B cell (primary cell): ENCODE data around the gene CCNL1. TPM values are rescaled to one million over a fixed set of nuclear protein-coding genes. Genes with fewer than 3 reads are reported as not detected.

Experiments used
- ATAC-seq: fragments of 200-7000 bp; cut with Tn5 transposase; one replicate; pipeline ENCODE4 v1.10.0; 2021; ENCODE audit warnings: low read depth, mild to moderate bottlenecking, moderate number of reproducible peaks, moderate library complexity
- CTCF ChIA-PET: fragments of 350-600 bp; sonication (Branson Sonifier 250); formaldehyde crosslinking; loops from one replicate; lab custom pipeline; 2021; ENCODE audit warnings: antibody characterized with exemption, inconsistent platforms; lab: Charles Lee
- POLR2A ChIA-PET: fragments of 350-600 bp; sonication (Branson Sonifier 250); formaldehyde crosslinking; loops from one replicate; lab custom pipeline; 2021; ENCODE audit warnings: antibody characterized with exemption; lab: Charles Lee
- DNase-seq: peaks from one replicate; pipeline ENCODE4 v3.0.0; 2013
- H2AFZ ChIP-seq: 2 replicates; pipeline ENCODE4 v1.6.1; 2012; ENCODE audit warnings: mild to moderate bottlenecking, low read depth, low read length; ENCODE audit not compliant: insufficient read depth, poor library complexity, severe bottlenecking
- H3K27ac ChIP-seq, 2 donors: 1 replicate in 1 of 2; 2 replicates in 1 of 2; pipeline ENCODE4 v1.5.1; 2012 to 2013; ENCODE audit warnings: low read length in 2 of 2, mild to moderate bottlenecking in 2 of 2, moderate library complexity in 1 of 2
- H3K27me3 ChIP-seq, 4 experiments: fragments of 200-600 bp in 1 of 4; sonication (generic) in 1 of 4; replicated peaks in 1 of 4; 1 replicate in 2 of 4; 2 replicates in 2 of 4; pipeline versions ENCODE4 v1.6.1 to v1.7.0; 2013 to 2016; ENCODE audit warnings: low read length in 3 of 4, mild to moderate bottlenecking in 2 of 4, mixed read lengths in 1 of 4, moderate library complexity in 1 of 4; ENCODE audit not compliant: insufficient read depth in 4 of 4, control insufficient read depth in 3 of 4; ENCODE audit errors: control extremely low read depth in 1 of 4
- H3K36me3 ChIP-seq, 2 experiments: replicated peaks in 1 of 2; 1 replicate in 1 of 2; 2 replicates in 1 of 2; pipeline versions ENCODE4 v1.6.1 to v1.7.1; 2013; ENCODE audit warnings: low read length in 1 of 2; ENCODE audit not compliant: insufficient read depth in 2 of 2, control insufficient read depth in 1 of 2; ENCODE audit errors: control extremely low read depth in 1 of 2, extremely low read depth in 1 of 2
- H3K4me1 ChIP-seq, 2 donors: fragments of 200-600 bp in 1 of 2; sonication (generic) in 1 of 2; 1 replicate in 1 of 2; 2 replicates in 1 of 2; pipeline versions ENCODE4 v1.5.1 to v1.6.1; 2013 to 2017; ENCODE audit warnings: low read length in 2 of 2; ENCODE audit not compliant: control insufficient read depth in 2 of 2, insufficient read depth in 2 of 2
- H3K4me2 ChIP-seq: replicated peaks from 2 replicates; pipeline ENCODE3; 2012; ENCODE audit warnings: mild to moderate bottlenecking, low read depth, low read length; ENCODE audit not compliant: poor library complexity, severe bottlenecking
- H3K4me3 ChIP-seq, 5 experiments: fragments of 200-600 bp in 1 of 5; sonication (generic) in 1 of 5; 1 replicate in 3 of 5; 2 replicates in 2 of 5; pipeline versions ENCODE4 v1.5.1 to v1.7.0; 2011 to 2016; ENCODE audit warnings: low read length in 4 of 5, mild to moderate bottlenecking in 4 of 5, low read depth in 2 of 5, control low read depth in 1 of 5, moderate library complexity in 1 of 5; ENCODE audit not compliant: insufficient read depth in 1 of 5; ENCODE audit errors: control extremely low read depth in 1 of 5, extremely low read depth in 1 of 5
- H3K79me2 ChIP-seq: fragments of 200-600 bp; sonication (generic); one replicate; pipeline ENCODE4 v1.6.0; 2016; ENCODE audit warnings: low read length; ENCODE audit not compliant: control insufficient read depth, insufficient read depth
- H3K9ac ChIP-seq: fragments of 200-600 bp; sonication (generic); 2 replicates; pipeline ENCODE4 v1.6.1; 2017; ENCODE audit warnings: mild to moderate bottlenecking, low read length, moderate library complexity
- H3K9me3 ChIP-seq, 3 donors: one replicate each; pipeline versions ENCODE4 v1.6.1 to v1.7.1; 2013; ENCODE audit warnings: low read length in 2 of 3; ENCODE audit not compliant: control insufficient read depth in 2 of 3, insufficient read depth in 1 of 3; ENCODE audit errors: control extremely low read depth in 1 of 3
- H4K20me1 ChIP-seq: 2 replicates; pipeline ENCODE4 v1.6.0; 2012; ENCODE audit warnings: mild to moderate bottlenecking, low read length; ENCODE audit not compliant: insufficient read depth, control insufficient read depth, poor library complexity, severe bottlenecking
- H3K27ac Mint-ChIP-seq: one replicate; pipeline ENCODE4 v1.8.0; 2021; ENCODE audit warnings: mixed read lengths
- H3K27me3 Mint-ChIP-seq: one replicate; pipeline ENCODE4 v1.8.0; 2021; ENCODE audit warnings: mixed read lengths
- H3K4me1 Mint-ChIP-seq: one replicate; pipeline ENCODE4 v1.8.0; 2021; ENCODE audit warnings: mixed read lengths
- H3K4me3 Mint-ChIP-seq: one replicate; pipeline ENCODE4 v1.8.0; 2021; ENCODE audit warnings: mixed read lengths
- H3K9me3 Mint-ChIP-seq: one replicate; pipeline ENCODE4 v1.8.0; 2022; ENCODE audit warnings: mixed read lengths; ENCODE audit not compliant: insufficient read depth
- CTCF ChIP-seq: fragments of 200-600 bp; IDR thresholded peaks from one replicate; pipeline ENCODE4 v1.8.0; 2022; ENCODE audit warnings: antibody characterized with exemption, mild to moderate bottlenecking
- EZH2 ChIP-seq: IDR thresholded peaks from 2 replicates; pipeline ENCODE4 v1.6.1; 2012; ENCODE audit warnings: borderline replicate concordance, low read depth, mild to moderate bottlenecking, moderate library complexity, low read length; ENCODE audit not compliant: insufficient read depth, poor library complexity, severe bottlenecking
- WGBS: methylation state at CpG from one replicate; pipeline ENCODE4 v1.1.5; 2013; ENCODE audit warnings: missing lambda C conversion rate; ENCODE audit not compliant: insufficient coverage; 5-methylcytosine and 5-hydroxymethylcytosine counted together
- intact Hi-C: fragments of 100-400 bp; cut with micrococcal nuclease; formaldehyde crosslinking; loops from one replicate; pipeline ENCODE4 v1.10.0; 2022
- polyA plus RNA-seq: library from polyadenylated mRNA; depleted of rRNA; stranded (reverse); fragments of >200 nt; gene quantifications from 2 replicates; pipeline ENCODE4 v1.2.3, GENCODE V29; 2012
- total RNA-seq, 2 donors: library from RNA; stranded (reverse); fragments of 120-200 nt in 1 of 2; gene quantifications; 1 replicate in 1 of 2; 2 replicates in 1 of 2; pipeline versions ENCODE4 v1.2.3 to v1.2.4, GENCODE V29; 2013 to 2022

CCNL1 gene
- total and polyA plus RNA-seq, 2 donors (not counting 1 experiment from before 2014, with no cell fraction given): 322 to 655 TPM

DNA sequence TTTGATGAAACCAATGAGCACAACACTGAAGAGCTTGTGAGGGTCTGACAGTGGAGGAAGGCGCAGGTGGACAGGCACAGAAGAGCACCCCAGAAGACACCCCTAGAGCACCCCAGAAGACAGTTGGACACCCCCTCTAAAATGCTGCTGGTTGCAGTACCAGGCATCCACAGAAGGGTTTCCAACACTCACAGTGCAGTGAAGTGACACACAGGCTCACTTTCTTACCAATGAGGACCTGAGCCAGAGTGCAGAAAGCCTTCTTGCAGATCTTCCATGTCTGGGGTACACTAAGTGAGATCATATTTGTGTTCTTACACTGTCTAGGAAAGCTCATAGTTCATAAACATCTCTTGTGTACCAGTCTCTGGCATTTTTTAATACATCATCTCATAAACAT lies 27.6 kb downstream of the CCNL1 start:
- POLR2A ChIA-PET: no interaction called here
- H3K9me3 Mint-ChIP-seq: no peaks in the 10 kb centered on the region
- peaks cover 28% of the 10 kb centered on the region for H3K4me1 Mint-ChIP-seq
- intact Hi-C loops: loop anchor here (10.0 kb wide), 1 partner anchor 1088 kb away; no protein-coding TSS in a partner anchor
- H3K4me2 ChIP-seq: no peak overlapping the region
- CTCF ChIA-PET: interaction anchor here (1.5 kb wide), 2 partner anchors 11 to 982 kb away, joined by 3 to 4 read pairs; no protein-coding TSS in a partner anchor
- no peak for TF ChIP-seq CTCF
- TF ChIP-seq EZH2: no peak
- H3K79me2 ChIP-seq: no peaks in the 10 kb centered on the region
- no peaks in the 10 kb centered on the region for H4K20me1 ChIP-seq
- H3K27ac ChIP-seq: no peak overlapping the region
- H3K27ac Mint-ChIP-seq: no peak overlapping the region
- no peaks in the 10 kb centered on the region for H3K27me3 Mint-ChIP-seq
- no peak for DNase-seq
- WGBS: 100% methylated on average over 1 of the region's 1 CpG
- peaks cover 6 to 33% of the 10 kb centered on the region in 2 donors for H3K4me1 ChIP-seq
- no peak for ATAC-seq
- no peaks in the 10 kb centered on the region for H3K36me3 ChIP-seq
- H3K4me3 ChIP-seq: no peak overlapping the region
- no peak overlapping the region for H3K9ac ChIP-seq
- H3K27me3 ChIP-seq: no peaks in the 10 kb centered on the region
- H3K4me3 Mint-ChIP-seq: no peak overlapping the region
- no peak overlapping the region for H2AFZ ChIP-seq
- no peaks in the 10 kb centered on the region for H3K9me3 ChIP-seq

DNA sequence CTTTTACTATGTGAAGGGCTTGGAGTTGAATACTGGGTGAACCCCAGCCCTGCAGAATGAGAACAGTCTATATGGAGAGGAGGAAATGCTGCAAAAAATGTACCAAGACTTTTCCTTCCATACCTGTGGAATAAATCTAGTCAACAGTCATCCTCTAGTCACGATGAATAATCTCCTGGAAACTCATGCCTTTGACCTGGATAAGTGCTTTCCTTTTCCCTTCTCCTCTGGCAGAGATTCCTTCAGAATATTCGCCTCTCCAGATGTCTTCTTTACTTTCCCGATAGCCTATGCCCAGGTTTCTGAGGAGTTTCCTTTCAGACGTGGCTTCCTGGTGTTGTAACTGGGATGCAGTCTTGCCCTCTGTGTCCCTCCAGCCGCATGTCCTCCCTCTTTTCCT lies 28.1 kb downstream of the CCNL1 start:
- POLR2A ChIA-PET: no interaction called here
- Histone ChIP-seq H3K79me2 (no peaks in the 10 kb centered on the region), H4K20me1 (no peaks in the 10 kb centered on the region), H3K4me3 (no peak overlapping the region), H3K9me3 (no peaks in the 10 kb centered on the region), H3K4me2 (no peak overlapping the region), H3K4me1 (peaks cover 3 to 29% of the 10 kb centered on the region in 2 donors), H3K9ac (no peak overlapping the region), H3K27me3 (no peaks in the 10 kb centered on the region), H3K36me3 (no peaks in the 10 kb centered on the region), H3K27ac (no peak overlapping the region), H2AFZ (no peak overlapping the region)
- intact Hi-C loops: loop anchor here (10.0 kb wide), 1 partner anchor 1087 kb away; no protein-coding TSS in a partner anchor
- DNase-seq (no peak), ATAC-seq (no peak)
- Mint-ChIP-seq H3K27me3 (no peaks in the 10 kb centered on the region), H3K4me3 (no peak overlapping the region), H3K9me3 (no peaks in the 10 kb centered on the region), H3K27ac (no peak overlapping the region), H3K4me1 (peaks cover 25% of the 10 kb centered on the region)
- CTCF ChIA-PET: interaction anchor here (1.4 kb wide), 2 partner anchors 43 to 981 kb away, joined by 5 to 8 read pairs; no protein-coding TSS in a partner anchor
- TF ChIP-seq CTCF (no peak), EZH2 (no peak)
- 97% methylated on average over 3 of the region's 5 CpGs for WGBS
